ENCODE measurements around the gene UBE2K. TPM values are rescaled to one million over a fixed set of nuclear protein-coding genes. Genes with fewer than 3 reads are reported as not detected.
A peak's percentile ranks its signal among the peaks of the same experiment; 100 is the strongest.

Gene UBE2K
- total RNA-seq, 4 donors from 2014 or later: 19.0 to 28.0 (median 24.5) TPM

DNA sequence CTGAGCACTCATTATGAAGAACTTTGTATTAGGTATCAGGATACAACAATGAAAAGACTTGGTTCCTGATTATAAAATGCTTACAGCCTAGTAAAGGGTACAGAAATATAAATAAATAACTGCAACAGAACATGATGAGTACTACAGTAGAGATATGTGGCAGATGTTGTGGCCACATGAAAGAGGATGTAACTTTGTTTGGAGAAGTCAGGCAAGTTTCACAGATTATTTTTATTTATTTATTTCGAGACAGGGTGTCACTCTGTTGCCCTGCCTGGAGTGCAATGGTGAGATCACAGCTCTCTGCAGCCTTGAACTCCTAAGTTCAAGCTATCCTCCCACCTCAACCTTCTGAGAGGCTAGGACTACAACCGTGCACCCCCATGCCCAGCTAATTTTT, 15.8 kb upstream of the UBE2K start:
- no peak for TF ChIP-seq CTCF (IDR thresholded peaks at IDR 0.05)
- TF ChIP-seq EP300 (IDR thresholded peaks at IDR 0.05): no peak
- no peak for TF ChIP-seq POLR2A (IDR thresholded peaks at IDR 0.05)
- DNase-seq (ENCODE audit: low spot score in 2 of 2): no peak
- Histone ChIP-seq H3K27me3 (no peaks in the 10 kb centered on the region), H3K9me3 (no peaks in the 10 kb centered on the region), H3K4me3 (no peak overlapping the region), H3K27ac (no peak overlapping the region), H3K4me1 (no peaks in the 10 kb centered on the region), H3K36me3 (no peaks in the 10 kb centered on the region)
- 83 to 87% methylated on average over 2 of the region's 2 CpGs for WGBS, 2 donors

DNA sequence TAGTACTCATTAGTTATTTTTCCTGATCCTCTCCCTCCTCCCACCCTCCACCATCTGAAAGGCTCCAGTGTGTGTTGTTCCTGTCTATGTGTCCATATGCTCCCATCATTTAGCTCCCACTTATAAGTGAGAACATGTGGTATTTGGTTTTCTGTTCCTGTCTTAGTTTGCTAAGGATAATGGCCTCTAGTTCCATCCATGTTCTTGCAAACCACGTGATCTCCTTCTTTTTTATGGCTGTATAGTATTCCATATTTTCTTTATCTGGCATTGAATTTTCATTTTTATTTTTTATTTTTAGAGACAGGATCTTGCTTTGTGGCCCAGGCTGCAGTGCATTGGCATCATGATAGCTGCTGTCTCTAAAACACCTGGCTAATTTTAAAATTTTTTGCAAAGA, 11.9 kb upstream of the UBE2K start:
- H3K4me3 ChIP-seq: no peak overlapping the region
- WGBS, 2 donors: 0 to 41% methylated on average over 1 of the region's 1 CpG
- no peaks in the 10 kb centered on the region for H3K36me3 ChIP-seq
- H3K9me3 ChIP-seq: no peaks in the 10 kb centered on the region
- H3K27me3 ChIP-seq: no peaks in the 10 kb centered on the region
- TF ChIP-seq POLR2A (IDR thresholded peaks at IDR 0.05) (no peak), EP300 (IDR thresholded peaks at IDR 0.05) (no peak), CTCF (IDR thresholded peaks at IDR 0.05) (no peak)
- DNase-seq (ENCODE audit: low spot score in 2 of 2): no peak
- no peak overlapping the region for H3K27ac ChIP-seq
- no peaks in the 10 kb centered on the region for H3K4me1 ChIP-seq

- Histone ChIP-seq H3K27ac (no peak overlapping the region), H3K4me1 (no peaks in the 10 kb centered on the region), H3K36me3 (no peaks in the 10 kb centered on the region), H3K4me3 (no peak overlapping the region), H3K27me3 (no peaks in the 10 kb centered on the region), H3K9me3 (no peaks in the 10 kb centered on the region)
- DNase-seq (ENCODE audit: low spot score in 2 of 2): no peak
- no peak for TF ChIP-seq CTCF (IDR thresholded peaks at IDR 0.05)
- no peak for TF ChIP-seq POLR2A (IDR thresholded peaks at IDR 0.05)
- TF ChIP-seq EP300 (IDR thresholded peaks at IDR 0.05): no peak
These were observed 10.9 kb upstream of the UBE2K start for GRCh38 chr4:39687014-39687413.

DNA sequence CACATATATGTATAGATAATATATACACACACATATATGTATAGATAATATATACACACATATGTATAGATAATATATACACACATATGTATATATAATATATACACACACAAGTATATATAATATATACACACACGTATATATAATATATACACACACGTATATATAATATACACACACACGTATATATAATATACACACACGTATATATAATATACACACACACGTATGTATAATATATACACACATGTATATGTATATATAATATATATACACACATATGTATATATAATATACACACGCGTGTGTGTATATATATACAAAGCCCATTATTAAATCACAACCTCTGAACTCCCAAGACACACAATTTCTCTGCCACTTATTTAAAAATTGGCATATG, 8.0 kb upstream of the UBE2K start:
- Histone ChIP-seq H3K9me3 (no peaks in the 10 kb centered on the region), H3K27me3 (no peaks in the 10 kb centered on the region), H3K4me1 (no peaks in the 10 kb centered on the region), H3K27ac (no peak overlapping the region), H3K36me3 (no peaks in the 10 kb centered on the region), H3K4me3 (no peak overlapping the region)
- WGBS, 2 donors: 80 to 86% methylated on average over 7 of the region's 7 CpGs
- no peak for DNase-seq (ENCODE audit: low spot score in 2 of 2)
- TF ChIP-seq EP300 (IDR thresholded peaks at IDR 0.05) (no peak), POLR2A (IDR thresholded peaks at IDR 0.05) (no peak), CTCF (IDR thresholded peaks at IDR 0.05) (no peak)

GRCh38 chr4:39698424-39699009, 581 bp downstream of the UBE2K start:
- TF ChIP-seq POLR2A (IDR thresholded peaks at IDR 0.05) (no peak), EP300 (IDR thresholded peaks at IDR 0.05) (no peak), CTCF (IDR thresholded peaks at IDR 0.05) (no peak)
- Histone ChIP-seq H3K27me3 (no peaks in the 10 kb centered on the region), H3K4me3 (peak overlapping the region; percentile 77 to 95 (median 78)), H3K36me3 (peaks cover 0 to 13% (median 0%) of the 10 kb centered on the region in 3 donors), H3K4me1 (peaks cover 0 to 49% (median 22%) of the 10 kb centered on the region in 4 donors), H3K9me3 (no peaks in the 10 kb centered on the region), H3K27ac (peak overlapping the region; percentile 85 to 96 (median 94))
- WGBS, 2 donors: 1% methylated on average over 18 to 20 of the region's 21 CpGs
- peak; percentile 17 to 36 for DNase-seq (ENCODE audit: low spot score in 2 of 2)
